HepG2 (cell line): ENCODE results near the gene CSNK1E. TPM values are rescaled to one million over a fixed set of nuclear protein-coding genes. Genes with fewer than 3 reads are reported as not detected.

ENCODE experiments used
- ARID4A ChIP-seq: sonication (generic); formaldehyde crosslinking; IDR thresholded peaks from 2 replicates; pipeline ENCODE4 v1.5.0; 2020; ENCODE audit warnings: mild to moderate bottlenecking, missing genetic modification reagents, borderline replicate concordance
- DDIT3 ChIP-seq: sonication (generic); formaldehyde crosslinking; IDR thresholded peaks from 2 replicates; pipeline ENCODE4 v1.4.0; 2020; ENCODE audit warnings: mild to moderate bottlenecking, missing genetic modification reagents
- GTF2F1 ChIP-seq: fragments of 150-350 bp; IDR thresholded peaks from 2 replicates; pipeline ENCODE4 v1.6.1; 2014; ENCODE audit warnings: low read length
- GTF3A ChIP-seq: sonication (generic); formaldehyde crosslinking; conservative IDR thresholded peaks from 2 replicates; pipeline ENCODE4 v1.4.0; 2020; ENCODE audit warnings: mild to moderate bottlenecking, missing genetic modification reagents
- JUND ChIP-seq: sonication (generic); formaldehyde crosslinking; IDR thresholded peaks from 2 replicates; pipeline ENCODE4 v1.8.0; 2022; ENCODE audit warnings: mild to moderate bottlenecking, missing genetic modification reagents
- KLF13 ChIP-seq: sonication (generic); formaldehyde crosslinking; IDR thresholded peaks from 2 replicates; pipeline ENCODE4 v1.4.0; 2020; ENCODE audit warnings: mild to moderate bottlenecking, missing genetic modification reagents
- MAFK ChIP-seq, 2 experiments: IDR thresholded peaks in 1 of 2; conservative IDR thresholded peaks in 1 of 2; 2 replicates each; pipeline ENCODE4 v1.6.1; 2011; ENCODE audit warnings: improper control_type of control experiment in 2 of 2, low read length in 2 of 2
- MLLT10 ChIP-seq: sonication (generic); formaldehyde crosslinking; IDR thresholded peaks from 2 replicates; pipeline ENCODE4 v1.4.0; 2020; ENCODE audit warnings: missing genetic modification reagents
- TERF1 ChIP-seq: sonication (generic); formaldehyde crosslinking; IDR thresholded peaks from 2 replicates; pipeline ENCODE4 v1.8.0; 2022; ENCODE audit warnings: mild to moderate bottlenecking, missing genetic modification reagents, moderate library complexity
- TFAP4 ChIP-seq: sonication (generic); IDR thresholded peaks from 2 replicates; pipeline ENCODE4 v1.6.1; 2016; ENCODE audit warnings: low read depth, borderline replicate concordance
- U2AF2 ChIP-seq: fragments of 200-400 bp; formaldehyde crosslinking; IDR thresholded peaks from 2 replicates; pipeline ENCODE4 v1.6.1; 2017; ENCODE audit warnings: low read depth, mild to moderate bottlenecking, low read length
- ZBTB34 ChIP-seq: sonication (generic); formaldehyde crosslinking; IDR thresholded peaks from 2 replicates; pipeline ENCODE4 v1.8.0; 2022; ENCODE audit warnings: mild to moderate bottlenecking, missing genetic modification reagents
- ZBTB49 ChIP-seq: sonication (generic); formaldehyde crosslinking; IDR thresholded peaks from 2 replicates; pipeline ENCODE4 v1.4.0; 2020; ENCODE audit warnings: missing genetic modification reagents, borderline replicate concordance
- ZNF180 ChIP-seq: sonication (generic); formaldehyde crosslinking; IDR thresholded peaks from 2 replicates; pipeline ENCODE4 v1.4.0; 2020; ENCODE audit warnings: low read depth, missing genetic modification reagents, borderline replicate concordance
- ZNF263 ChIP-seq: sonication (generic); formaldehyde crosslinking; IDR thresholded peaks from 2 replicates; pipeline ENCODE4 v1.4.0; 2020; ENCODE audit warnings: missing genetic modification reagents
- ZNF780A ChIP-seq: sonication (generic); formaldehyde crosslinking; IDR thresholded peaks from 2 replicates; pipeline ENCODE4 v1.8.0; 2022; ENCODE audit warnings: mild to moderate bottlenecking, missing genetic modification reagents, moderate library complexity
- polyA plus RNA-seq, 8 experiments: library from polyadenylated mRNA; depleted of rRNA in 3 of 8; stranded (reverse) in 7 of 8; unstranded in 1 of 8; fragments of >200 nt; fragmentation: Illumina TruSeq in 4 of 8; extraction: Trizol in 4 of 8; gene quantifications; 2 replicates each; pipeline versions ENCODE4 v1.2.1 to v1.2.3, GENCODE V29; 2011 to 2016; ENCODE audit warnings: low read depth in 4 of 8, missing spikeins in 1 of 8, mixed read lengths in 1 of 8; ENCODE audit not compliant: insufficient read depth in 1 of 8
- total RNA-seq, 5 experiments: library from RNA; depleted of rRNA; stranded (reverse); fragments of >200 nt; fragmentation: Illumina TruSeq; extraction: Trizol; gene quantifications; 2 replicates each; pipeline ENCODE4 v1.2.3, GENCODE V29; 2016; ENCODE audit warnings: low read depth in 1 of 5

CSNK1E gene
- total and polyA plus RNA-seq, 2 of the 13 experiments (the other 11 are each of a cell fraction or from before 2014, with no cell fraction given): 34.7 to 129 TPM

- TF ChIP-seq KLF13: no peak
- no peak for TF ChIP-seq JUND
- TF ChIP-seq ZBTB49 (CRISPR knock-in tag): no peak
- no peak for TF ChIP-seq DDIT3 (CRISPR knock-in tag)
- TF ChIP-seq TERF1: no peak
- TF ChIP-seq ZNF780A (CRISPR knock-in tag): no peak
- no peak for TF ChIP-seq MLLT10 (CRISPR knock-in tag)
- no peak for TF ChIP-seq U2AF2
- TF ChIP-seq GTF2F1: no peak
- peak; percentile 19; the same call in 1 of the 2 replicates for TF ChIP-seq TFAP4
- TF ChIP-seq ZNF263: peak; percentile 72
- peak; percentile 46 for TF ChIP-seq ARID4A (CRISPR knock-in tag)
- TF ChIP-seq ZBTB34: no peak
- no peak for TF ChIP-seq GTF3A
- no peak for TF ChIP-seq ZNF180 (CRISPR knock-in tag)
- no peak for TF ChIP-seq MAFK (conservative IDR thresholded peaks at IDR 0.05 in 1 of 2, IDR thresholded peaks at IDR 0.05 in 1 of 2; ENCODE audit: low read length in 2 of 2)
Observed at GRCh38 chr22:38243007-38243765, 74.0 kb downstream of the CSNK1E start (continued).
